Activated CD4-positive, alpha-beta T cell treated with anti-CD3 and anti-CD28 coated beads, Interleukin-2, Interleukin-6, amounts not matched to agents 100 ng/mL and 50 ng/mL, durations not matched to agents 16 hours and 8 hours (primary cell): ENCODE measurements around the gene DLG4.
A peak's percentile ranks its signal among the peaks of the same experiment; 100 is the strongest.

Experiments
- DNase-seq: peaks from one replicate; pipeline ENCODE4 v3.0.0-alpha.2; 2020

The DLG4 gene

DNA sequence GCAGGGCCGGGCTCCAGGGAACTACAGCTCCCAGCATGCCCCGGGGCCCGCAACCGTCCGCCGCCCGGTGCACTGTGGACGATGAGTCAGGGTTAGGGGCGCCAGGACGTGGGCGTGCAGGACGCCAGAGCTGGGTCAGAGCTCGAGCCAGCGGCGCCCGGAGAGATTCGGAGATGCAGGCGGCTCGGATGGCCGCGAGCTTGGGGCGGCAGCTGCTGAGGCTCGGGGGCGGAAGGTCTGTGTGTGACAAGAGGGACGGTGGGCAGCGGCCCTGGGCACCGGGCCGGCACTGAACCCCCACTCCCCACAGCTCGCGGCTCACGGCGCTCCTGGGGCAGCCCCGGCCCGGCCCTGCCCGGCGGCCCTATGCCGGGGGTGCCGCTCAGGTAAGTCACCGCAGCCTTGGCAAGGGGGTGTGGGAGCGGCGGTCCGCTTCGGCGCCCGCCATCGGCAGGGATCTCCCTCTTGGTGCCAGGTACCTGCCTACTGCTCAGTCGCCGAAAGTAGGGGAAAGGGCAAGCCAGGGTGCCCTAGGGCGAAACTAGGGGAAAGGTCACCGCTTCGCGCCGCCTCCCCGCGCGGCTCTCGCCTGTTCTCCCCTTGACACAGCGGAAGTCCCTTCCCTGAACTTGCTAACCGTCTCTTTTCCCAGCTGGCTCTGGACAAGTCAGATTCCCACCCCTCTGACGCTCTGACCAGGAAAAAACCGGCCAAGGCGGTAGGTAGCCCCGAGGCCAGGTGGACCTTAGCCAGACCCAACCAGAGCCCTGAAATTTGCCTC, at the start of gene DLG4, which contains the start of gene ACADVL:
Gene DLG4, minus strand, starts transcription at position 25 of the 781 bp plus-strand sequence.
Gene ACADVL, plus strand, starts transcription at position 127 of the 781 bp plus-strand sequence. Its CDS starts 47 bp downstream, at position 174.
- peak; percentile 89 for DNase-seq

- no peak for DNase-seq
Measured at GRCh38 chr17:7266784-7267183, 47.1 kb upstream of the DLG4 start.

GRCh38 chr17:7263801-7264078, 44.1 kb upstream of the DLG4 start:
- DNase-seq: no peak

GRCh38 chr17:7262935-7263800, 43.5 kb upstream of the DLG4 start:
- no peak for DNase-seq

DNA sequence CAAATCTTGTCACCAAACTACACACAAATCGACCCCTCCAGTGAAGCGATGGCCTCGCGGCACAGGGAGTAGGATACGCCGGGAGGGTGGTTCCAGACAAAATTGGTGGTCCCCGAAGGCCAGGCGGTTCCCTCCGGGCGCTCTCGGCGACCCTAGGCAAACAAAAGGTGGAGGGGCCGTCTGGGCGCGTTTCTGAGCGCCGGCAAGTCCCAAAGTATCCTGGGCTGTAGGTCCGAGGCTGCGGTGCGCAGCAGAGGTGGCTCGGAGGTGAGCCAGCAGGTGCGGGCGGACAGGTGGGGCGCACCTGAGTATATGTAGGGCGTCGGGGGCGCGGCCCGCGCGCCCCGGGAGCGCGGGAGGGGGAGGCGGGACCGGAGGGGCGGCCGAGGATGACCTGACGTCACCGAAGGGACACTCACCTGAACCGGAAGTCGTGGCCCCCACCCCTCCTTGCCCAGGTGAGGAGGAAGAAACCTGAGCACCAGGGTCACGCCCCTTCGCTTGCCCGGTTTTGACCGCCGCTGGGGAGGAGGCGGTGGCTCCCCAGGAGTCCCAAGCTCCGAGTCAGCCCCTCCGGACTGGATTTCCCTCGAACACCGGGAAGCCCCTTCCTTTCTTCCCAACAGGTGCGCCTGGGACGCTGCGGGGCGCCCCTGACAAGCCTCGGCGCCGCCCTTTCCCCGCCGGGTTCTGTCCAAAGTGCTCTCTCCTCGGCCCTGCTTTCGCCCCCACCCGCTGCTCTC, 42.7 kb upstream of the DLG4 start, which contains the start of gene CLDN7:
Gene CLDN7, minus strand, starts transcription at position 287 of the 743 bp plus-strand sequence. CDS start 435 bp downstream, outside the sequence.
- DNase-seq: no peak

DNA sequence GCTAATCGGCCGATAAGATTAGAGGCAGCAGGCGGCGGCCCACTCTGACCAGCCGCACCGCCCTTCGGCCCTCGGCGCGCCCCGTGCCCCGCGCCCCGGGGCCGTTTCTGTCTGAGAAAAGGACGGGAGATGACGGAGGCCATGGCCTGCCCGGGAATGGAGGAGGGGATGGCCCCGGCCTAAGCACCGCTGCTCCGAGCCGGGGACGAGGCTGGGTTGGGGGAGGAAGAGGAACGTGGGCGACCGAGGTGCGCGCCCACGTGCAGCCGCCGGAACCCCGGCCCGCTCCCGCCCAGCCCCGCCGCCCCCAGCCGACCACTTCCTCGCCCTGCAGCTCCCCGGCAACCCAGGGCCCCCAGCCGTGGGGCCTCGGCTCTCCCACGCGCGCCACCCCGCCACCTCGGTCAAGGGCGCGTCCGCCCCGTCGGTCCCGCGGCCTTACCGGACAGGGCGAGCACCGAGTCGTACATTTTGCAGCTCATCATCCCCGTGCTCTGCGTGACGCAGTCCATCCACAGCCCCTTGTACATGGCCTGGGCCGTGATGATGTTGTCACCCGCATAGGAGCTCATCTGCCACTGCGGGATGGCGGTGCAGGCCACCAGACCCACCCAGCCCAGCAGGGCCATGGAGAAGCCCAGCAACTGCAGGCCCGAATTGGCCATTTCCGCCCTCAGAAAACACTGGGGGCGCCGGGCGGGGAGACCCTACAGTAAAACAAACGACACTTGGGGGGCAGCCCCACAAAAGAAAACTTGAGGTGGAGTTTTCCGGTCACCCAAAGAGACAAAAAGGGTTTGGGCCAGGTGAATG, 41.9 kb upstream of the DLG4 start:
- DNase-seq: peak; percentile 17

DNA sequence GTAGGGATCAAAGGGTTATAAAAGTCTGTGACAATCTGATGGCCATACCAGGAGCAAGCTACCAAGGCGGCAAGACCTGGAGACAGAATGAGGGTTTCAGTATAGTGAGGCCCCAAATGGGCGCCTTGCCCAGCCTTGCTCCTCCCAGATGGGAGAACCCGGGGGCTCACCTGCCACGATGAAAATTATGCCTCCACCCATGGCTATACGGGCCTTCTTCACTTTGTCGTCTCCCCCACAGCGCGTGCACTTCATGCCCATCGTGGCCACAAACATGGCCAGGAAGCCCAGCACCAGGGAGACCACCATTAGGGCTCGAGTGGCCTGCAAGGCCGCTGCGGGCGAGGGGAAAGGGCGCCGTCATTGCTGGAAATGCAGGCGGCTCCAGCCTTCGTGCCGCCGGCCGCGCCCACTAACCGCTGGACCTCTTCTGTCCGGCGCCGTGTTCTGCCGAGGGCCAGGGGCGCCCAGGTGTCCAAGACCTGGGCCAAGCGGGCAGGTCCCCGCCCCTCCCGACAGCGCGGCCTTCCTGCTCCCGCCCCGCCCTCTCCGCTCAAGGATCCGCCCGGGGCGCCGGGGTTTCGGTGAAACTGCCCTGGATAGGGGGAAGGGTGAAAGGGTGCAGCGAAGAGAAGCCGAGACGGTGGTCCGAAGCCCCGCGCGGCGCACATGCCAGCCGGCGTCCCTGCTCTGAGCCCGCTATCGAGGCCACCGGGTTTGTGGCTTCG, 41.2 kb upstream of the DLG4 start:
- peak; percentile 39 for DNase-seq

- no peak for DNase-seq
Measured at GRCh38 chr17:7260151-7260550, 40.5 kb upstream of the DLG4 start.

DNA sequence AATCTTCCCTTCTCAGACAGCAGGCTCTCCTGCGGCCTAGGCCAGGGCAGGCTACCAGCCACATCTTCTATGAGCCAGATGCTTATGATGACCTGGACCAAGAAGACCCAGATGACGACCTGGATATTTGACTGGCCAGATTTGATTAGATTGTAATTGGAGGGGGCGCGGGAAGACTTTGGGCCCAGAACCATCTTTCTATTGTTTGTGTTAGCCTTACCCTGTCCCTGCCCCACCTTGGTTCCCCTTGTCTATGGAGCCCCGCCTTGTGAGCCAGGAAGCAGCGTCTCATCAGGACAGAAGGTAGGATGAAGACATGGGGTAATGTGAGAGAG, 39.9 kb upstream of the DLG4 start:
- no peak for DNase-seq

DNA sequence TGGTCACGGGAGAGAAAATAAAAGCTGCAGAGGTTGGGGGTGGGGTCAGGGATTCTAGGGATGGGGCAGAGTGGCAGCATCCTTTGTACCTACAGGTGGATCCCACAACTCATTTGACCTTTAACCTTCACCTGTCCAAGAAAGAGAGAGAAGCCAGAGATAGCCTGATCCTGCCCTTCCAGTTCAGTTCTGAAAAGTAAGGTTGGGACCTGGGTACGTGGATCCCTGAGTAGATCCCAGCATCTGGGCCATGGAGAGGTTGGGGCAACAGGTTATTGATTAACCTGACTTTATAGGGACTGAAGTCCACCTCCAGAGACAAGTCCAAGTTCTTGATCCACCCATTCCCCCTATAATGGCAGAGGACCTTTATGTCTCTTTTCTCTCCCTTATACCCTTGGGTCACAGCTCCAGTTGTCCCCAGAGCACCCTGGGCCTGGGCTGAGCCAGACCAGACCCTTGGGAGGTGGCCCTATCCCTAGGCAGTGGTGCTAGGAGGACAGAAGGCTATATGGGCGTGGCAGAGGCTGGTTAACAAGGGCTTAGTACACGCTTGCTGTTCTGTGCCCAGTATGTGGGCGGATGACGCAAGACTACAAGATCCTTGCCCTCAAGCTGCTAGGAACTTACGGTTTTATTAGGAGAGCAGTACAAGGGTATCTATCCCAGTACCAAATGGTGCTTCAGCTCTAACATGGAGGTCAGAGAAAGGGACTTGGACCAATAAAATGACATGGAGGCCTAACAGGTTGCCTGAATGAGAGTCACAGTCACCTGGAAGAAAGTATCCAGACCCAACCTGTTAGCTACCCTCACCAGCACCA, 39.3 kb upstream of the DLG4 start:
- peak; percentile 18 for DNase-seq

DNA sequence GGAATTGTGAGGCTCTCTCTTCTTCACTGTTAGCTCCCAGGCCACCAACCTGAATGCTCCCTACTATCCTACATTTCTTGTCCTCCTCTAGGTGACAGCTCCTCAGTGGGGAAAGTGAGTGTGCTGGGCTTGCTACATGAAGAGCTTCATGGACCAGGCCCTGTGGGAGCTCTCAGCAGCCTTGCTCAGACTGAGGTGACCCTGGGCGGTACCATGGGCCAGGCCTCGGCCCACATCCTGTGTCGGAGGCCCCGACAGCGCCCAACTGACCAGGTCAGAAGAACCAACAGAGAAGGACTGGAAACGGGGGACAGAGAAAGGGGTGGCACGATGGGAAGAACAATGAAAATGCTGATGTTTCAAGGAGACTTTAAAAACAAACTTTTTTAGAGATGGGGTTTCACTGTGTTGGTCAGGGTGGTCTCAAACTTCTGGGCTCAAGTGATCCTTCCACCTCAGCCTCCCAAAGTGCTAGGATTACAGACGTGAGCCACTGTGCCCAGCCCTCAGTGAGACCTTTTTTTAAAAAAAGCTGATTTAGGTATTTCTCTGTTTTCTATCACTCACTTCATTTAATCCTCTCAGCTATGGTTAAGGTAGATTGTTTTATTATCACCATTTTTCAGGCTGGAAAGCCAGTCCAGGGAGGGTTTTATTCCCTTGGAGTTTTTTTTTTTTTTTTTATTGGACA, 37.3 kb upstream of the DLG4 start:
- DNase-seq: no peak

- no peak for DNase-seq
Measured at GRCh38 chr17:7254511-7254910, 34.9 kb upstream of the DLG4 start.

DNA sequence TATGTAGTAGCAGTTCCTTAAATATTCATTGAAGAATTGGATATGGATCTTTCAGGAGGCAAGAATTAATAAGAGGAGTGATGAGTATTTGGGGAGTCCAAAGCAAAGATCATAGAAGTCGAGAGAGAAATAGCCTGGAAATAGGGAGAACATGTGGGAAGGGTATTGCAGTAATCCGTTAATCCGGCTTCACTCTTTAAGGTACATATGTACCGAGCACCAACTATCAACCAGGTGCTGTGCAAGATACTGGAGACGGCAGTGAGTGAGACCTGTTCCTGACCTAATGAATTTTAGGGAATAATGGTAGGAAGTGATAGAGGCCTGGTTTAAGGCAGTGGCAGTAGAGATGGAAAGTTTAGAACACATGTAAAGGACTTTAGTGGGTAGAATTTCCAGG, 33.4 kb upstream of the DLG4 start:
- DNase-seq: no peak

DNA sequence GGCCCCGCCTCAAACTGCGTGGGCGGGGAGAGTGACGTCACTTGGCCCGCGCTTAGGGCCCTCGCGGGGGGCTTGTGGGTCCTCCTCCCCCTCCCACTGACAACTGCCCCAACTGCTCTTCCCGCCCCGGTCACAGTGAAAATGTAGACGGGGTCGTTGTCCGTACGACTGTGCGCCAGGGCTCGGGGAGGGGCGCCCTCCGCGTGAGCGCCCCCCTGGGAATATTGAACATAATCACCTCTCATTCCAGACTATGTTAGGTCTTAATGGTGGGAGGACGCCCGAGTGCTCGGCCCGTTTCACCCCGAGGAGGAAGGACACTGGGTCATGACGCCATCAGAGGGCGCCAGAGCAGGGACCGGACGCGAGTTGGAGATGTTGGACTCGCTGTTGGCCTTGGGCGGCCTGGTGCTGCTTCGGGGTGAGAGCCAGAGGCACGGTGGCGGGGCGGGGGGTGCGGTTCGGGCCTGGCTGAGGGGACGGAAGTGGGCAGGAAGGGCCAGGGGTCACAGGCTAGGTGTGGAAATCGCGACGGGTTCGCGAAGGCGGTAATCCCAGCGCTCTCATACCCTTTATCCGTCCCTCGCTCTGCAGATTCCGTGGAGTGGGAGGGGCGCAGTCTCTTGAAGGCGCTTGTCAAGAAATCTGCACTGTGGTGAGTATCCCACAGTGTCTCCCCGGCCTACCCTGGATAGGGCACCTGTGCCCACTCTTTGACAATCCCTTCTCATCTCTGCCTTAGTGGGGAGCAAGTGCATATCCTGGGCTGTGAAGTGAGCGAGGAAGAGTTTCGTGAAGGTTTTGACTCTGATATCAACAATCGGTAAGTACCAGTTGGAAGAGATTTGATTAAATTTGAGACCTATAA, 32.8 kb upstream of the DLG4 start, which contains the start of gene ELP5:
Gene ELP5, plus strand, starts transcription at position 40 of the 868 bp plus-strand sequence. Its CDS starts 336 bp downstream, at position 376.
- peak; percentile 94 for DNase-seq

DNA sequence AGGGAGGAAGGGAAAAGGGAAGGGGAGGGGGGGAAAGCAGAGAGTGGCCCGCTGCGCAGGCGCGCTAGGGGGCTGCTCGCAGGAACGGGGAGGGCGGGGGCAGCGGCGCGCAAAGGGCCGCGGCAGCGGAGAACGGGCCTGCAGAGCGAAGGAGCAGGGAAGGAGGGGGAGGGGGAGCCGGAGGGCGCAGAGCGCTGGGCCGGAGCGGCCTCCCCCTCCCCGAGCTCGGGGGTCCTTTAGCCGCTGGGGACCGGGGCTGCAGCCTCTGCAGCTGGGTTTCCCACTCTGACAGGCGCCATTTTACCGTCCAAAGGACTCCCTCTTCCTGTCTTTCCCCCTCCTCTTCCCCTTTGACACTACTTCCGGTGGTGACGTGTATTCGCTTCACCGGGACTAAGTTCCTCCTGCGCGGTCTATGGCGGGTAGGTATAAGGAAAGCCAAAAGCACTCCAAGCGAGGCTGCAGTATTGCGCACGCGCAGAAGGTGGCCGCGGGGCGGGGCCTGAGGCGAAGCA, 32.1 kb upstream of the DLG4 start, which contains the start of gene CTDNEP1:
Gene CTDNEP1, minus strand, starts transcription at position 74 of the 515 bp plus-strand sequence. CDS start 438 bp downstream, outside the sequence.
- DNase-seq: peak; percentile 100

DNA sequence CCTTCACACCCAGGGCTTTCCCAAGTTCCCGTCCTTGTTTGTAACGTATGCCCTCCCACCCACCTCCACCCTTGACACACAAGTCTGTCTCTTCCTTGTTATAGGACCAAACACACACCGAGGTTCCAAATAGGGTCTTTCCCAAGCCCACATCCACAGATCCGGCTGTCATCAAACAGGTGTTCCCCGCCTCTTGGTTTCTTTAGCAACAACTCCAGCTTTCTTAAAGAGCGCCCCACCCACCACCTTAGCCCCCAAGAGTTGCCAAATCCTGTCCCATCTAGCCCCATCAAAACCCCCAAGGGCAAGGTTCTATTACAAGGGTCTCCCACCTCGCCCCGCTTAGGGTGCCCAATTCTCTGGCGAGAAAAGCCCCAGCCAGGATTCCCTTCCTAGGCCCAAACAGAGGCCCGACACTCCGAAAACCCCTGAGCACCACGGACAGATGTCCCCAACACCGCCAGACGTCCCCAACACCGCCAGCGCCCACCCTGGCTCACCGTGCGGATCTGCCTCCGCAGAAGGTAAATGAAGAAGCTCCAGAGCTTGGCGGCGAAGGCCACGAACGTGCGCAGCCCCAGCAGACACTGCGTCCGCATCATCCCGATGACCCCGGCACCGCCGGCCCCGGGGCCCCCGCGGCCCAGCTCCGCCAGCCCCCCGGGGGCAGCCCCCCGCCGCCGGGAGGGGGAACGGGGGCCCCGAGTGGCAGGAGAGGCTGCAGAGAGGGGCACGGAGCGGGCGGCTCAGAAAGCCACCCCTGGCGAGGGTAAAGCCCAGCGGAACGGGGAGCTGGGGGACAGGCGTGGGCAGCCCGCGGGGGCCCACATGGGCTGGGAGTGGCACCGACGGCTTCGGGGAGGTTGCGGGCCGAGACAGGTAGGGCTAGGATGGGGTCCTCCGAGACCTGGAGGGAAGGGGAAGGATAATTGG, 31.3 kb upstream of the DLG4 start:
- DNase-seq: no peak

GRCh38 chr17:7249830-7250229, 30.2 kb upstream of the DLG4 start:
- DNase-seq: no peak
